HAP-1 (cell line): ENCODE data around the gene HOXB2.

Source experiments
- DNase-seq, 2 experiments: peaks; one replicate each; pipeline ENCODE4 v3.0.0-alpha.2; 2016 to 2020; ENCODE audit warnings: low spot score in 2 of 2
- H3K27me3 ChIP-seq: fragments of 250-450 bp; sonication (Bioruptor Pico); 2 replicates; pipeline ENCODE4 v1.5.1; 2020; ENCODE audit warnings: low read depth, mild to moderate bottlenecking, moderate library complexity
- H3K36me3 ChIP-seq: fragments of 250-450 bp; sonication (Bioruptor Pico); replicated peaks from 2 replicates; pipeline ENCODE4 v1.5.1; 2020; ENCODE audit warnings: mild to moderate bottlenecking
- H3K4me1 ChIP-seq: fragments of 250-450 bp; sonication (Bioruptor Pico); 2 replicates; pipeline ENCODE4 v1.5.1; 2020; ENCODE audit warnings: mild to moderate bottlenecking
- H3K4me3 ChIP-seq: fragments of 250-450 bp; sonication (Bioruptor Pico); 2 replicates; pipeline ENCODE4 v1.5.1; 2020; ENCODE audit warnings: mild to moderate bottlenecking, moderate library complexity
- H3K9me3 ChIP-seq: fragments of 250-450 bp; sonication (Bioruptor Pico); 2 replicates; pipeline ENCODE4 v1.5.1; 2020; ENCODE audit warnings: mild to moderate bottlenecking, moderate library complexity
- in situ Hi-C: fragments of 300-500 bp; cut with MboI; formaldehyde crosslinking; loops from 3 replicates; pipeline ENCODE4 v1.14.3; 2020; ENCODE audit warnings: low sequenced_read_pairs, inconsistent platforms, mixed read lengths

HOXB2 gene

GRCh38 chr17:48575673-48576478, 31.0 kb upstream of the HOXB2 start:
- Histone ChIP-seq H3K4me1 (peaks cover 28% of the 10 kb centered on the region), H3K36me3 (no peaks in the 10 kb centered on the region), H3K4me3 (peak overlapping the region; percentile 2; the same call in 1 of the 2 replicates), H3K27me3 (no peaks in the 10 kb centered on the region), H3K9me3 (no peaks in the 10 kb centered on the region)
- peak in 1 of 2 experiments; percentile 36 for DNase-seq
- in situ Hi-C loops: loop anchor here (5.0 kb wide), 1 partner anchor 34 kb away; no protein-coding TSS in a partner anchor

DNA sequence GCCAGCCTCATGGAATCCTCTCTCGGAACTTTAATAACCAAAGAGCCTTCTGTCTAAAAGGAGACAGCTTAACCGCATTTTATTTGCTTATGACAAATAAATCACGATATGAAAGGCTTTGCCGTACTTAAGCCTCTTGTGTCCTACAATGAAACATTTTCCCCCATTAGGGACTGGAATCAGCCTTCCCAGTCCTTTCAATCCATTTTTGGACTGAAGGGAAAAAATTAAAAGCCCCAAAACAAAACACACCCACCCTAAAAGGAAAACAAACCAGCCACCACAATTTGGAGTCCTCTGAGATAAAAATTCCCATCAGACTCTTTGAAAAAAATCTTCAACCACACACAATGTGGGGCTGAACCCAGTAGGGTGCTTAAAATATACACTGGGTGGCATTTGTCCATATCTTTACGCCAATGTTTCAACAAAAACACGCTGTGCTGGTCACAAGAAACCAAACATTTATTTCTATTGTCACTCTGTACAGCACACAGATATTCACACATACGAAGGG, 30.2 kb upstream of the HOXB2 start:
- no peaks in the 10 kb centered on the region for H3K27me3 ChIP-seq
- in situ Hi-C loops: loop anchor here (5.0 kb wide), 1 partner anchor 33 kb away; no protein-coding TSS in a partner anchor
- H3K4me1 ChIP-seq: peaks cover 28% of the 10 kb centered on the region
- H3K36me3 ChIP-seq: no peaks in the 10 kb centered on the region
- no peaks in the 10 kb centered on the region for H3K9me3 ChIP-seq
- peak; percentile 55 to 97 for DNase-seq
- H3K4me3 ChIP-seq: no peak overlapping the region

DNA sequence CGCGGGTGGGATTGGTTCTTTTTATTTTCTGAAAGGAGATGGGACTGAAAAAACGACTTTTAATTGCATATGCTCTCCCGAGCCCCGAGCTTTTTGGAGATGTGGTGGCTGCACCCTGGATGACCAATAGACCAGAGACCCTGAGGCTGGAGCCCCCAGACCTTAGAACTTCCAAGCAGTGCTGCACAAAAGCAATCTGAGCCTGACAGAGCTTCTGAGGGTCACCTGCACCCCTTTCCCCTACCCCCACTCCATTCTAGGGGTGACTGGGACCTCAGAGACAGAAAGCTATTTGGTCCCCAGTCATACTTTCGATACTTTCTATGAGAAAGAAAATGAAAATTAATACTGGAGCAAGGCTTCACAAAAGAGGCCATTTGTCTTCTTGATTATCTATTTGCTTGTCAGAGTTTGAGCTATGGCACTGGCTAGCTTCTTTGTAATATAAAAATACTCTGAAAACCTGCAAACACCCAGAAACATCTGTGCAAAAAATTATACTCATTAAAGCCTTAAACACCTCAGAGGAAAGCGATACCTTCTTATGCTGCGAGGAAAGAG, 29.7 kb upstream of the HOXB2 start:
- no peak for DNase-seq
- in situ Hi-C loops: loop anchor here (5.0 kb wide), 1 partner anchor 32 kb away; no protein-coding TSS in a partner anchor
- H3K9me3 ChIP-seq: no peaks in the 10 kb centered on the region
- H3K4me1 ChIP-seq: peaks cover 28% of the 10 kb centered on the region
- peak overlapping the region; percentile 5 for H3K4me3 ChIP-seq
- H3K36me3 ChIP-seq: no peaks in the 10 kb centered on the region
- H3K27me3 ChIP-seq: no peaks in the 10 kb centered on the region

DNA sequence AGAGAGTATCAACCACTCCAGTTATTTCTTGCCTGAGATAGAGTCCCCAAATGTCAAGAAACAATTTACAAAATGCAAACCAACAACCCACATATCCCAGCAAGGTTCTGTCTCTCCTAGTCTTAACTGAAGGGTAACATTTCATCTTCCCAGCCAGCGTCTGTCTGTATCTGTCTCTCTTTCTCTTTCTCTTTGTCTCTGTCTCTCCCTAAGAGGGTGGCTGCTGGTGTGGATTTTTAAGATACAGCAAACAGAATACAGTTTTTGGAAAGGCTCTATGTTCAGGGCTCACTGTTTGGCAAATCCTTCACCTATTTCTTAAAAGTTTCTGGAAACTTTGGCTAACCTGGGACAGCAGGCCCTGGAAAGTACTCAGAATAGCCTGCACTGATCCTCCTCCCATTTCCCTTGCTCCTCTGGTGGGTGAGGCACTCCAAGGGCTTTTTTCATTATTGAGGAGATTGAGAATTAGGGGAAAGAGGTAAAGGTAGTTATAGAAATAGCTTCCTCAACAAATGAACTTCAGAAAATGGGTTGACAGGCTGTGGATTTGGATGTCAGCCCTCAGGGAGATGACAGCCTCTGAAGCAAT, 27.0 kb upstream of the HOXB2 start:
- H3K4me3 ChIP-seq: no peak overlapping the region
- no peaks in the 10 kb centered on the region for H3K36me3 ChIP-seq
- no peak for DNase-seq
- H3K9me3 ChIP-seq: no peaks in the 10 kb centered on the region
- peaks cover 28% of the 10 kb centered on the region for H3K4me1 ChIP-seq
- H3K27me3 ChIP-seq: no peaks in the 10 kb centered on the region
- in situ Hi-C loops: no loop called here

DNA sequence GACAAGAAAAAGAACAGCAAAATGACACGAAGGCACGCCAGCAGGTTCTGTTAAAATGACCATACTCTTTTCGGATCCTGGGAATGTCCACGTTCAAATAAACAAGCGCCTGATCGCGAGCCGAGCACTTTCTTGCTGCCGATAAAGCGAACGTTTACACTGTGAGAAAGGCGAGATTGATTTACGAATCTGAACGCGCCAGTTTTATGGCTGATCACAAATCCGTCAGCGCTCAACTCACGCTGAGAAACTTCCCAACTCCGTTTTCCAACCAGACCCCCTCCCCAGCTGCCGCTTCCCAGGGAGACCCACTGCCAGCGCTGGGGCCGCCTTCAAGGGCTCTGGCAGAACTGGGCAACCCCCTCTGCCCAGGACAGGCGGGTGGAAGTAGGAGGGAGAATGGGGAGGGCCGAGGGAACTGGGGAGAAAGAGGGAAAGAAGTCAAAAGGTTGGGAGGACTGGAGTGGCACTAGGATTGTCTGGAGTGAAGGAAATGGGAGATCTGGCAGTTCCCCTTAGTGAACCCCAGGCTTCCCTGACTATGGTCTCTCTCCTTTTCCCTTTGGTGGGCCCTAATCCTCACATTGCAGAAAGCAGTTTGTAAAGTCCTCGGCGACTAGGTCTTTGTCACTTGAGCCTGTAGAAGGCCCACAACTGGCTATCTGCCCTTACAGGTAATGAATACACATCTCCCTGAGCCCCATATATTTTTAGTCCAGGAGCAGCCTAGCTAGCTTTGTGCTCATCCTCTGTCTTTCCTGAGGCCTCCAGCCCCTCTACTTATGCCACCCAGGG, 26.3 kb upstream of the HOXB2 start:
- no peak overlapping the region for H3K4me3 ChIP-seq
- in situ Hi-C loops: no loop called here
- no peaks in the 10 kb centered on the region for H3K36me3 ChIP-seq
- no peak for DNase-seq
- no peaks in the 10 kb centered on the region for H3K9me3 ChIP-seq
- H3K4me1 ChIP-seq: peaks cover 27% of the 10 kb centered on the region
- no peaks in the 10 kb centered on the region for H3K27me3 ChIP-seq

DNA sequence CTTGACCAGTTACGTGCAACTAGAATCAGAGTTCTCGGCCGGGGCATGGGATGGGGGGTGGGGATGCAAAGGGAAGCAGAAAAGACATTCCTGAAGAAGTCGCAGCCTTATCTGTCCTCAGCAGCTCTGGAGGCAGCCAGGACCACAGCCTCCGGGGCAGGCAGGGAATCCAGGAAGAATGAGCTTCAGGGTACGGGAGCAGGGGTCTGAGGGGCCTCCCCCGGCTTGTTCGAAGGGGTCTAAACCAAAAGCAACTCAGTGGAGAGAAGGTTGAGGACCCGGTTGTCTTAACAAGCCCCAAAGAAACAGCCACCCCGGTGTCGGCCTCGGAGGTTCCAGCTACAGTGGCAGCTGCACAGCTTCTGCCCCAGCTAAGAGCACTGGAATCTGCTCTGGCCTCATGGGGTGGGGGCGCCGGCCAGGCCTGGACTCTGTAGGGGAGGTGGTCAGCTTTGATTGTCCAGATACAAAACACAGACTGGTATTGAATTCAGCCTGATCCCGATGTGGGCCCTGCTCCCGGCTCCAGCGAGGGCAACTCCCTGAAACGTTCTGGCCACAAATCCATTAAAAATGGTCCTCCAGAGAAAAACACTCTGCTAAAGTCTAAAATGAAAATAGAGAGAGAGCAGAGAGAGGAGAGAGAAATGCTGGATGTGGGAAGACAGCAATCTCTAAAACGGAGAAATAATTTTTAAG, 25.6 kb upstream of the HOXB2 start:
- H3K4me3 ChIP-seq: no peak overlapping the region
- no peaks in the 10 kb centered on the region for H3K9me3 ChIP-seq
- no peaks in the 10 kb centered on the region for H3K27me3 ChIP-seq
- no peaks in the 10 kb centered on the region for H3K36me3 ChIP-seq
- H3K4me1 ChIP-seq: peaks cover 20% of the 10 kb centered on the region
- in situ Hi-C loops: no loop called here
- no peak for DNase-seq

DNA sequence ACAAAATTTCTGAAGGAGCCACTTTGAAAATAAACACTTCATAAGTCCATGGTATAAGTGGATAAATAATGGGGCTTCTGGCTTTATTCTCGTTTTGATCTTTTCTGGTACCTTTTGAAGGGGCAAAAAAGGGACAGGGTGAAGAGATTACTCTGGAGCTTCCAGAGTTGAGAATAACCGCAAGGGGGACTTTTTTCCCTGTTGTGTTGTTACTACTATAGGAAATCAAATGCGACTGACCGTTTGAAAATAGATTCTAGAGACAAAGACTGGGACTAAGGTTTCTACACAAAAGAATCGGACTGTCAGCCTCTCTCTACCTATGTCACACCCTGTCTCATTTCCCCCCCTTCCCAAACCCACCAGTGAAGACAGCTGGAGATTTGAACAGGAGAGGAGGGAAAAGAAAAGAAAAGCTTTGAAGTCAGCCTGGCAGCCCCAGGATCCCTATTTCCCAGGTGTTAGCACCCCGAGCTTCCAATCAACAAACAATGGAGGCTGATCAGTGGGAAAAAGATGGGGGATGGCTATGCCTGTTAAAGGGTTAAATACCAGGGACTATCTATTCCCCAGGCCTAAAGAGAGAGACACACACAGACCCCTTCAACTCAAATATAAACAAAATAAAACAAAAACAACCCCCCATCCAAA, 24.9 kb upstream of the HOXB2 start:
- Histone ChIP-seq H3K9me3 (no peaks in the 10 kb centered on the region), H3K36me3 (no peaks in the 10 kb centered on the region), H3K27me3 (no peaks in the 10 kb centered on the region), H3K4me1 (peaks cover 16% of the 10 kb centered on the region), H3K4me3 (no peak overlapping the region)
- no peak for DNase-seq
- in situ Hi-C loops: no loop called here

GRCh38 chr17:48569240-48569582, 24.3 kb upstream of the HOXB2 start:
- Histone ChIP-seq H3K27me3 (no peaks in the 10 kb centered on the region), H3K4me1 (peaks cover 12% of the 10 kb centered on the region), H3K36me3 (no peaks in the 10 kb centered on the region), H3K9me3 (no peaks in the 10 kb centered on the region), H3K4me3 (no peak overlapping the region)
- in situ Hi-C loops: no loop called here
- no peak for DNase-seq

GRCh38 chr17:48568499-48569239, 23.8 kb upstream of the HOXB2 start:
- Histone ChIP-seq H3K36me3 (no peaks in the 10 kb centered on the region), H3K4me1 (peaks cover 10% of the 10 kb centered on the region), H3K4me3 (no peak overlapping the region), H3K9me3 (no peaks in the 10 kb centered on the region), H3K27me3 (no peaks in the 10 kb centered on the region)
- DNase-seq: no peak
- in situ Hi-C loops: no loop called here

GRCh38 chr17:48567646-48568354, 22.9 kb upstream of the HOXB2 start:
- in situ Hi-C loops: no loop called here
- H3K36me3 ChIP-seq: no peaks in the 10 kb centered on the region
- H3K4me1 ChIP-seq: peaks cover 1% of the 10 kb centered on the region
- no peaks in the 10 kb centered on the region for H3K27me3 ChIP-seq
- H3K9me3 ChIP-seq: no peaks in the 10 kb centered on the region
- no peak for DNase-seq
- no peak overlapping the region for H3K4me3 ChIP-seq

DNA sequence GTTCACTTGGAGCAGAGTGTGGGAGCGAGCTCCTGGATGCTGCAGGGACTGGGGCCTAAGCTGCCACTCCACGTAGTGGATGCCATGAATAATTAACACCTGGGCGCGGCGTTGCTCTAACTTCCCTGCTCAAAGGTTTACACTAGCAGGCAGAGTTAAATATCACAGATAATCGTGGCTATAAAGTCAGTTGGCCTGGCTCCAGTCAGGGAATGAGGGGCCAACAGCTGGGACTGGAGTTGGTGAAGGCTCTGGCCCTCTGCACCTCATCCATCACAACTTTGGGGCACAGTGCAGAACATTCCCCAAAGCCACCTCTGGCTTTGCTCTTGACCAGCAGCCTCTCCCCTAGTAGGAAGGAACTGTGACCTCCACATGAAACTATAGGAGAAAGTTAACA, 22.3 kb upstream of the HOXB2 start:
- Histone ChIP-seq H3K4me3 (no peak overlapping the region), H3K9me3 (no peaks in the 10 kb centered on the region), H3K4me1 (no peaks in the 10 kb centered on the region), H3K36me3 (no peaks in the 10 kb centered on the region), H3K27me3 (no peaks in the 10 kb centered on the region)
- DNase-seq: no peak
- in situ Hi-C loops: no loop called here

DNA sequence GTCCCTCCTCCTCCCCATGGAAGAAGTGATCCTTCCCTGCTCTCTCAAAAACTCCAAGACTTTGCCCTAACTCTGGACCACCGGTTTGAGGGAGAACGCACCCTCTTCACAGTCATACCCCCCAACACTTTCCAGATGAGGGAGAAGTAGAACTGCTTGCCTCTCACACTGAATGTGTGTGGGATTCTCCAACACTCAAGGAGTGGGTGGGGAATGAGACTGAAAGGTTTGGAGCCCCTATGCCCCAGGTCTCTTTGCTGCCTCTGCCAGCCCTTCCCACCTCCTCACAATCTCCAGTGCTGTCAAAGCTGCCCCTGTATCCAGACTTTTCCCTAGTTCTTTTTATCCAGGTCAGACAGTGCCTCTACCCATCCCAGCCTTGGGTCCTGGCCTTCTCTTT, 21.8 kb upstream of the HOXB2 start:
- no peak for DNase-seq
- Histone ChIP-seq H3K9me3 (no peaks in the 10 kb centered on the region), H3K4me1 (no peaks in the 10 kb centered on the region), H3K4me3 (no peak overlapping the region), H3K36me3 (no peaks in the 10 kb centered on the region), H3K27me3 (no peaks in the 10 kb centered on the region)
- in situ Hi-C loops: no loop called here
